MCF 10A (cell line): ENCODE data around the gene EVC2. TPM values are rescaled to one million over a fixed set of nuclear protein-coding genes. Genes with fewer than 3 reads are reported as not detected.

Experiments used
- BruUV-seq: library from RNA; stranded (reverse); fragments of 400-500 nt; replicated peaks from 2 replicates; lab custom pipeline; 2021; lab: Mats Ljungman, UMichigan
- CTCF ChIA-PET: fragments of 300-600 bp; sonication (Branson Sonifier 250); formaldehyde crosslinking; extraction: SDS; loops from one replicate; lab custom pipeline; 2021; ENCODE audit warnings: antibody characterized with exemption, inconsistent platforms; lab: Yijun Ruan, JAX
- POLR2A ChIA-PET: fragments of 300-600, 350-650 bp; sonication (Branson Sonifier 250); formaldehyde crosslinking; extraction: SDS; loops from one replicate; lab custom pipeline; 2020; ENCODE audit warnings: antibody characterized with exemption, inconsistent platforms; lab: Yijun Ruan, JAX
- DNase-seq: peaks from one replicate; pipeline ENCODE4 v3.0.0-alpha.2; 2018; ENCODE audit not compliant: unreplicated experiment
- H3K27ac Mint-ChIP-seq: one replicate; pipeline ENCODE4 v1.8.0; 2022; ENCODE audit warnings: mild to moderate bottlenecking, low read depth, mixed read lengths; ENCODE audit not compliant: unreplicated experiment
- H3K27me3 Mint-ChIP-seq: one replicate; pipeline ENCODE4 v1.8.0; 2022; ENCODE audit warnings: mixed read lengths; ENCODE audit not compliant: insufficient read depth, unreplicated experiment
- H3K36me3 Mint-ChIP-seq: one replicate; pipeline ENCODE4 v1.8.0; 2022; ENCODE audit warnings: mild to moderate bottlenecking, moderate library complexity, mixed read lengths; ENCODE audit not compliant: insufficient read depth, unreplicated experiment
- H3K4me1 Mint-ChIP-seq: one replicate; pipeline ENCODE4 v1.8.0; 2022; ENCODE audit warnings: mixed read lengths; ENCODE audit not compliant: insufficient read depth, unreplicated experiment
- H3K4me3 Mint-ChIP-seq: one replicate; pipeline ENCODE4 v1.8.0; 2022; ENCODE audit warnings: mild to moderate bottlenecking, moderate library complexity, mixed read lengths; ENCODE audit not compliant: unreplicated experiment
- H3K9me3 Mint-ChIP-seq: one replicate; pipeline ENCODE4 v1.8.0; 2022; ENCODE audit warnings: mixed read lengths; ENCODE audit not compliant: unreplicated experiment
- intact Hi-C: fragments of 100-400 bp; cut with micrococcal nuclease; formaldehyde crosslinking; loops from 2 replicates; pipeline ENCODE4 v1.14.1; 2022
- total RNA-seq: library from RNA; stranded (reverse); gene quantifications from 2 replicates; pipeline ENCODE4 v1.2.3, GENCODE V29; 2022
- TF ChIP-seq, protein P1 (sequence below): fragments of 200-600 bp; IDR thresholded peaks from one replicate; pipeline ENCODE4 v1.8.0; 2022; ENCODE audit warnings: antibody characterized with exemption, mild to moderate bottlenecking; ENCODE audit not compliant: unreplicated experiment

Gene EVC2
- total RNA-seq, 1 experiment from 2014 or later: 5.5 TPM

GRCh38 chr4:5571646-5572045 is 136.7 kb downstream of the EVC2 start:
- ChIA-PET CTCF (interaction anchor here (0.6 kb wide), 1 partner anchor 178 kb away, joined by 3 read pairs; no protein-coding TSS in a partner anchor), POLR2A (no interaction called here)
- TF ChIP-seq, protein P1, sequence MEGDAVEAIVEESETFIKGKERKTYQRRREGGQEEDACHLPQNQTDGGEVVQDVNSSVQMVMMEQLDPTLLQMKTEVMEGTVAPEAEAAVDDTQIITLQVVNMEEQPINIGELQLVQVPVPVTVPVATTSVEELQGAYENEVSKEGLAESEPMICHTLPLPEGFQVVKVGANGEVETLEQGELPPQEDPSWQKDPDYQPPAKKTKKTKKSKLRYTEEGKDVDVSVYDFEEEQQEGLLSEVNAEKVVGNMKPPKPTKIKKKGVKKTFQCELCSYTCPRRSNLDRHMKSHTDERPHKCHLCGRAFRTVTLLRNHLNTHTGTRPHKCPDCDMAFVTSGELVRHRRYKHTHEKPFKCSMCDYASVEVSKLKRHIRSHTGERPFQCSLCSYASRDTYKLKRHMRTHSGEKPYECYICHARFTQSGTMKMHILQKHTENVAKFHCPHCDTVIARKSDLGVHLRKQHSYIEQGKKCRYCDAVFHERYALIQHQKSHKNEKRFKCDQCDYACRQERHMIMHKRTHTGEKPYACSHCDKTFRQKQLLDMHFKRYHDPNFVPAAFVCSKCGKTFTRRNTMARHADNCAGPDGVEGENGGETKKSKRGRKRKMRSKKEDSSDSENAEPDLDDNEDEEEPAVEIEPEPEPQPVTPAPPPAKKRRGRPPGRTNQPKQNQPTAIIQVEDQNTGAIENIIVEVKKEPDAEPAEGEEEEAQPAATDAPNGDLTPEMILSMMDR: no peak
- Mint-ChIP-seq H3K36me3 (peaks cover 18% of the 10 kb centered on the region), H3K4me1 (no peaks in the 10 kb centered on the region), H3K4me3 (no peak overlapping the region), H3K9me3 (peaks cover 7% of the 10 kb centered on the region), H3K27me3 (no peaks in the 10 kb centered on the region), H3K27ac (no peak overlapping the region)
- DNase-seq: no peak
- BruUV-seq: no TSS peak
- intact Hi-C loops: no loop called here

DNA sequence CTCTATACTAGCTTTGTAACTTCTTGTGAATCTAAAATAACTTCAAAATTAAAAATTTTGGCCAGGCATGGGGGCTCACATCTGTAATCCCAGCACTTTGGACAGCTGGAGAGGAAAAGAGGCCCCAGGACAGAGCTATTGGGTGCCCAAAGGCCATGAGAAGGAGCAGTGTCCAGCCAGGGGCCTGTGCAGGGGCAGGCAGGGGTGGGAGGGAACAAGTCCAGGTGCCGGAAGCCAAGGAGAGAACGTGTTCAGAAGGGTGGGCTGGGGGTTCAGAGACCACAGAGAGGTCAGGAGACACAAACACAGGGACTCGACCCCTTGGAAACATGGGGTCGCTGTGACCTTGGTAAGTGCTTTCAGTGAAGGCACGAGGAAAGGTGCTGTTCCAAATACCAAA is 138.9 kb downstream of the EVC2 start:
- H3K27me3 Mint-ChIP-seq: no peaks in the 10 kb centered on the region
- H3K36me3 Mint-ChIP-seq: peaks cover 23% of the 10 kb centered on the region
- CTCF ChIA-PET: no interaction called here
- BruUV-seq: no TSS peak
- intact Hi-C loops: no loop called here
- POLR2A ChIA-PET: no interaction called here
- no peak overlapping the region for H3K4me3 Mint-ChIP-seq
- no peak overlapping the region for H3K27ac Mint-ChIP-seq
- TF ChIP-seq, protein P1: no peak
- no peaks in the 10 kb centered on the region for H3K4me1 Mint-ChIP-seq
- H3K9me3 Mint-ChIP-seq: peaks cover 14% of the 10 kb centered on the region
- no peak for DNase-seq

- BruUV-seq: no TSS peak
- Mint-ChIP-seq H3K27me3 (no peaks in the 10 kb centered on the region), H3K36me3 (peaks cover 19% of the 10 kb centered on the region), H3K4me1 (no peaks in the 10 kb centered on the region), H3K9me3 (peaks cover 14% of the 10 kb centered on the region), H3K4me3 (no peak overlapping the region), H3K27ac (no peak overlapping the region)
- TF ChIP-seq, protein P1: no peak
- ChIA-PET POLR2A (no interaction called here), CTCF (no interaction called here)
- DNase-seq: no peak
- intact Hi-C loops: no loop called here
Measured at GRCh38 chr4:5568931-5569330, 139.4 kb downstream of the EVC2 start.

GRCh38 chr4:5568336-5568735 is 140.0 kb downstream of the EVC2 start:
- Mint-ChIP-seq H3K36me3 (peaks cover 16% of the 10 kb centered on the region), H3K27me3 (no peaks in the 10 kb centered on the region), H3K9me3 (peaks cover 14% of the 10 kb centered on the region), H3K27ac (no peak overlapping the region), H3K4me1 (no peaks in the 10 kb centered on the region), H3K4me3 (no peak overlapping the region)
- no TSS peak for BruUV-seq
- POLR2A ChIA-PET: no interaction called here
- DNase-seq: no peak
- CTCF ChIA-PET: no interaction called here
- intact Hi-C loops: no loop called here
- TF ChIP-seq, protein P1: no peak
